Activated CD4-positive, alpha-beta T cell treated with anti-CD3 and anti-CD28 coated beads for 36 hours (primary cell): ENCODE measurements around the gene PPFIA2. TPM values are rescaled to one million over a fixed set of nuclear protein-coding genes. Genes with fewer than 3 reads are reported as not detected.

Experiments
- ATAC-seq: fragments of 200-7000 bp; cut with Tn5 transposase; one replicate; pipeline ENCODE4 v1.10.0; 2021; ENCODE audit warnings: mild to moderate bottlenecking, moderate library complexity
- CTCF ChIA-PET: fragments of 350-600 bp; sonication (Branson Sonifier 250); formaldehyde crosslinking; loops from one replicate; lab custom pipeline; 2021; ENCODE audit warnings: antibody characterized with exemption; lab: Charles Lee
- POLR2A ChIA-PET: fragments of 350-600 bp; sonication (Branson Sonifier 250); formaldehyde crosslinking; loops from one replicate; lab custom pipeline; 2021; ENCODE audit warnings: antibody characterized with exemption, inconsistent platforms; lab: Charles Lee
- DNase-seq: peaks from one replicate; pipeline ENCODE4 v3.0.0-alpha.2; 2020
- H3K27ac Mint-ChIP-seq: one replicate; pipeline ENCODE4 v1.8.0; 2021; ENCODE audit warnings: mixed read lengths
- H3K27me3 Mint-ChIP-seq: one replicate; pipeline ENCODE4 v1.8.0; 2021; ENCODE audit warnings: mixed read lengths
- H3K36me3 Mint-ChIP-seq: one replicate; pipeline ENCODE4 v1.8.0; 2021; ENCODE audit warnings: low read depth, mixed read lengths
- H3K4me1 Mint-ChIP-seq: one replicate; pipeline ENCODE4 v1.8.0; 2021; ENCODE audit warnings: mixed read lengths
- H3K4me3 Mint-ChIP-seq: one replicate; pipeline ENCODE4 v1.8.0; 2021; ENCODE audit warnings: mild to moderate bottlenecking, moderate library complexity, mixed read lengths
- H3K9me3 Mint-ChIP-seq: one replicate; pipeline ENCODE4 v1.8.0; 2021; ENCODE audit warnings: low read depth, mixed read lengths
- intact Hi-C, 2 experiments: fragments of 100-400 bp; cut with DNase I in 1 of 2; cut with micrococcal nuclease in 1 of 2; formaldehyde crosslinking; loops; one replicate each; pipeline versions ENCODE4 v1.14.2 to v1.15.1; 2022 to 2024; cut with DNase I, micrococcal nuclease
- total RNA-seq, 2 experiments: library from RNA; stranded (reverse); gene quantifications; one replicate each; pipeline ENCODE4 v1.2.3, GENCODE V29; 2021

Gene PPFIA2
- total RNA-seq, 2 experiments from 2014 or later = not detected

GRCh38 chr12:81543621-81544139, 215.5 kb downstream of the PPFIA2 start:
- intact Hi-C loops = no loop called here
- Mint-ChIP-seq H3K4me3 (no peak overlapping the region), H3K9me3 (no peaks in the 10 kb centered on the region), H3K4me1 (no peaks in the 10 kb centered on the region), H3K36me3 (no peaks in the 10 kb centered on the region), H3K27ac (no peak overlapping the region), H3K27me3 (no peaks in the 10 kb centered on the region)
- no peak for DNase-seq
- CTCF ChIA-PET = no interaction called here
- ATAC-seq = no peak
- POLR2A ChIA-PET = no interaction called here

GRCh38 chr12:81542065-81543010, 216.8 kb downstream of the PPFIA2 start:
- no peaks in the 10 kb centered on the region for H3K9me3 Mint-ChIP-seq
- H3K36me3 Mint-ChIP-seq = no peaks in the 10 kb centered on the region
- CTCF ChIA-PET = no interaction called here
- ATAC-seq = no peak
- POLR2A ChIA-PET = no interaction called here
- intact Hi-C loops = no loop called here
- no peak overlapping the region for H3K4me3 Mint-ChIP-seq
- H3K27me3 Mint-ChIP-seq = no peaks in the 10 kb centered on the region
- H3K4me1 Mint-ChIP-seq = no peaks in the 10 kb centered on the region
- DNase-seq = no peak
- H3K27ac Mint-ChIP-seq = no peak overlapping the region

GRCh38 chr12:81541121-81541520, 218.0 kb downstream of the PPFIA2 start:
- DNase-seq (no peak), ATAC-seq (no peak)
- Mint-ChIP-seq H3K9me3 (no peaks in the 10 kb centered on the region), H3K4me1 (no peaks in the 10 kb centered on the region), H3K27ac (no peak overlapping the region), H3K4me3 (no peak overlapping the region), H3K36me3 (no peaks in the 10 kb centered on the region), H3K27me3 (no peaks in the 10 kb centered on the region)
- ChIA-PET POLR2A (no interaction called here), CTCF (interaction anchor here (0.6 kb wide), 1 partner anchor 845 kb away, joined by 3 read pairs; no protein-coding TSS in a partner anchor)
- intact Hi-C loops = no loop called here

GRCh38 chr12:81539279-81539678, 219.9 kb downstream of the PPFIA2 start:
- Mint-ChIP-seq H3K9me3 (no peaks in the 10 kb centered on the region), H3K27ac (no peak overlapping the region), H3K4me3 (no peak overlapping the region), H3K4me1 (no peaks in the 10 kb centered on the region), H3K36me3 (no peaks in the 10 kb centered on the region), H3K27me3 (no peaks in the 10 kb centered on the region)
- DNase-seq (no peak), ATAC-seq (no peak)
- intact Hi-C loops = no loop called here
- ChIA-PET CTCF (no interaction called here), POLR2A (no interaction called here)

- Mint-ChIP-seq H3K27me3 (no peaks in the 10 kb centered on the region), H3K9me3 (no peaks in the 10 kb centered on the region), H3K27ac (no peak overlapping the region), H3K4me3 (no peak overlapping the region), H3K36me3 (no peaks in the 10 kb centered on the region), H3K4me1 (no peaks in the 10 kb centered on the region)
- intact Hi-C loops = no loop called here
- ChIA-PET CTCF (no interaction called here), POLR2A (no interaction called here)
- ATAC-seq = no peak
- no peak for DNase-seq
Measured at GRCh38 chr12:81533054-81533453, 226.1 kb downstream of the PPFIA2 start.

- ChIA-PET POLR2A (no interaction called here), CTCF (no interaction called here)
- intact Hi-C loops = no loop called here
- ATAC-seq (no peak), DNase-seq (no peak)
- no peaks in the 10 kb centered on the region for H3K4me1 Mint-ChIP-seq
- H3K9me3 Mint-ChIP-seq = no peaks in the 10 kb centered on the region
- no peaks in the 10 kb centered on the region for H3K36me3 Mint-ChIP-seq
- H3K27me3 Mint-ChIP-seq = no peaks in the 10 kb centered on the region
- H3K4me3 Mint-ChIP-seq = no peak overlapping the region
- H3K27ac Mint-ChIP-seq = no peak overlapping the region
Measured at GRCh38 chr12:81530352-81530751, 228.8 kb downstream of the PPFIA2 start.

- Mint-ChIP-seq H3K4me1 (peaks cover 2% of the 10 kb centered on the region), H3K36me3 (no peaks in the 10 kb centered on the region), H3K4me3 (no peak overlapping the region), H3K9me3 (peaks cover 2% of the 10 kb centered on the region), H3K27ac (no peak overlapping the region), H3K27me3 (no peaks in the 10 kb centered on the region)
- ChIA-PET POLR2A (no interaction called here), CTCF (no interaction called here)
- DNase-seq (no peak), ATAC-seq (no peak)
- intact Hi-C loops = no loop called here
Measured at GRCh38 chr12:81520064-81520945, 238.8 kb downstream of the PPFIA2 start.

- ChIA-PET CTCF (no interaction called here), POLR2A (interaction anchor here (0.5 kb wide), 1 partner anchor 694 kb away, joined by 12 read pairs; no protein-coding TSS in a partner anchor)
- no peak for DNase-seq
- Mint-ChIP-seq H3K4me3 (no peak overlapping the region), H3K4me1 (peaks cover 2% of the 10 kb centered on the region), H3K36me3 (no peaks in the 10 kb centered on the region), H3K27ac (no peak overlapping the region), H3K27me3 (no peaks in the 10 kb centered on the region), H3K9me3 (peaks cover 2% of the 10 kb centered on the region)
- ATAC-seq = no peak
- intact Hi-C loops = no loop called here
Measured at GRCh38 chr12:81518638-81519037, 240.5 kb downstream of the PPFIA2 start.

- H3K36me3 Mint-ChIP-seq = no peaks in the 10 kb centered on the region
- ChIA-PET POLR2A (no interaction called here), CTCF (interaction anchor here (0.6 kb wide), 1 partner anchor 14 kb away, joined by 3 read pairs; no protein-coding TSS in a partner anchor)
- DNase-seq (no peak), ATAC-seq (no peak)
- no peak overlapping the region for H3K4me3 Mint-ChIP-seq
- peaks cover 2% of the 10 kb centered on the region for H3K4me1 Mint-ChIP-seq
- no peaks in the 10 kb centered on the region for H3K9me3 Mint-ChIP-seq
- intact Hi-C loops = no loop called here
- H3K27me3 Mint-ChIP-seq = no peaks in the 10 kb centered on the region
- no peak overlapping the region for H3K27ac Mint-ChIP-seq
Measured at GRCh38 chr12:81517296-81517695, 241.9 kb downstream of the PPFIA2 start.

GRCh38 chr12:81502912-81503695, 256.0 kb downstream of the PPFIA2 start:
- no peak for ATAC-seq
- Mint-ChIP-seq H3K4me1 (no peaks in the 10 kb centered on the region), H3K4me3 (no peak overlapping the region), H3K27me3 (no peaks in the 10 kb centered on the region), H3K27ac (no peak overlapping the region), H3K36me3 (no peaks in the 10 kb centered on the region), H3K9me3 (no peaks in the 10 kb centered on the region)
- CTCF ChIA-PET = interaction anchor here (0.6 kb wide), 1 partner anchor 14 kb away, joined by 3 read pairs; no protein-coding TSS in a partner anchor
- intact Hi-C loops = no loop called here
- POLR2A ChIA-PET = no interaction called here
- DNase-seq = no peak

- Mint-ChIP-seq H3K4me1 (no peaks in the 10 kb centered on the region), H3K27me3 (no peaks in the 10 kb centered on the region), H3K27ac (no peak overlapping the region), H3K36me3 (no peaks in the 10 kb centered on the region), H3K9me3 (no peaks in the 10 kb centered on the region), H3K4me3 (no peak overlapping the region)
- intact Hi-C loops = no loop called here
- ChIA-PET CTCF (no interaction called here), POLR2A (no interaction called here)
- DNase-seq (no peak), ATAC-seq (no peak)
Measured at GRCh38 chr12:81500788-81501187, 258.4 kb downstream of the PPFIA2 start.
